GM12872 (cell line): ENCODE results near the gene KIF1B.

Source experiments
- CTCF ChIP-seq: IDR thresholded peaks from 3 replicates; pipeline ENCODE4 v1.5.1; 2011; ENCODE audit warnings: low read depth, mild to moderate bottlenecking, low read length, moderate library complexity; ENCODE audit not compliant: insufficient read depth

Gene KIF1B

GRCh38 chr1:10186331-10187025, 23.9 kb upstream of the KIF1B start:
- no peak for TF ChIP-seq CTCF

- TF ChIP-seq CTCF, result no peak
Measured at GRCh38 chr1:10187026-10187334, 23.4 kb upstream of the KIF1B start.

- no peak for TF ChIP-seq CTCF
Measured at GRCh38 chr1:10188133-10188650, 22.2 kb upstream of the KIF1B start.

- TF ChIP-seq CTCF, result no peak
Measured at GRCh38 chr1:10189659-10190058, 20.7 kb upstream of the KIF1B start.

GRCh38 chr1:10192263-10192662, 18.1 kb upstream of the KIF1B start:
- TF ChIP-seq CTCF, result no peak

GRCh38 chr1:10193288-10193687, 17.1 kb upstream of the KIF1B start:
- no peak for TF ChIP-seq CTCF

- no peak for TF ChIP-seq CTCF
Measured at GRCh38 chr1:10195570-10195969, 14.8 kb upstream of the KIF1B start.
